Ishikawa (cell line): Measurements from ENCODE around the gene NFE2L3.

Source experiments
- MAX ChIP-seq: IDR thresholded peaks from 2 replicates; pipeline ENCODE4 v1.6.1; 2012
- TAF1 ChIP-seq: IDR thresholded peaks from 2 replicates; pipeline ENCODE4 v1.6.1; 2012; ENCODE audit warnings: low read depth, mild to moderate bottlenecking
- ZBTB7A ChIP-seq: IDR thresholded peaks from 2 replicates; pipeline ENCODE4 v1.6.1; 2012; ENCODE audit warnings: low read depth

GRCh38 chr7:26182706-26183105 lies 30.7 kb downstream of the NFE2L3 start:
- TF ChIP-seq ZBTB7A (no peak), TAF1 (no peak), MAX (no peak; the same call in 1 of the 2 replicates)
